Tibial nerve (tissue), 4 donors: ENCODE data around the gene GNAL. TPM values are rescaled to one million over a fixed set of nuclear protein-coding genes. Genes with fewer than 3 reads are reported as not detected.

Experiments used
- DNase-seq, 2 donors: peaks; one replicate each; pipeline ENCODE4 v3.0.0-alpha.2; 2019; ENCODE audit warnings: low spot score in 2 of 2
- H3K27ac ChIP-seq, 4 donors: fragments of 200-600 bp; sonication (generic) in 3 of 4; one replicate each; pipeline ENCODE4 v1.5.1; 2017 to 2019; ENCODE audit warnings: mild to moderate bottlenecking in 1 of 4
- H3K27me3 ChIP-seq, 2 donors: fragments of 200-600 bp; sonication (generic) in 1 of 2; one replicate each; pipeline versions ENCODE4 v1.5.1 to v1.6.0; 2017 to 2019
- H3K36me3 ChIP-seq, 3 donors: fragments of 200-600 bp; sonication (generic); one replicate each; pipeline ENCODE4 v1.5.1; 2018 to 2019
- H3K4me1 ChIP-seq, 4 donors: fragments of 200-600 bp; sonication (generic) in 3 of 4; one replicate each; pipeline ENCODE4 v1.5.1; 2017 to 2019
- H3K4me3 ChIP-seq, 4 donors: fragments of 200-600 bp; sonication (generic) in 3 of 4; one replicate each; pipeline ENCODE4 v1.5.1; 2017 to 2019; ENCODE audit warnings: mild to moderate bottlenecking in 1 of 4, moderate library complexity in 1 of 4
- H3K9me3 ChIP-seq, 4 donors: fragments of 200-600 bp; sonication (generic) in 3 of 4; one replicate each; pipeline ENCODE4 v1.5.1; 2017 to 2019
- EP300 ChIP-seq, 2 donors: sonication (generic); formaldehyde crosslinking; IDR thresholded peaks; one replicate each; pipeline ENCODE4 v1.6.1; 2017; ENCODE audit warnings: antibody characterized with exemption in 2 of 2, mild to moderate bottlenecking in 1 of 2
- POLR2A ChIP-seq, 2 donors: fragments of 450-650 bp; IDR thresholded peaks; one replicate each; pipeline ENCODE4 v1.6.1; 2017; ENCODE audit warnings: antibody characterized with exemption in 2 of 2, mild to moderate bottlenecking in 2 of 2, moderate library complexity in 2 of 2
- WGBS, 2 donors: methylation state at CpG; one replicate each; pipeline ENCODE4 v1.1.5; 2018; 5-methylcytosine and 5-hydroxymethylcytosine counted together
- total RNA-seq, 4 donors: library from RNA; depleted of rRNA; stranded (reverse); fragments of >200 nt; gene quantifications; one replicate each; pipeline ENCODE4 v1.1.0, GENCODE V29; 2016
- TF ChIP-seq, protein P1 (sequence below), 5 experiments: fragments of 200-600 bp in 3 of 5; fragments of 450-650 bp in 2 of 5; sonication (generic) in 3 of 5; IDR thresholded peaks; one replicate each; pipeline ENCODE4 v1.5.1; 2016 to 2019; ENCODE audit warnings: antibody characterized with exemption in 5 of 5, mild to moderate bottlenecking in 3 of 5, moderate library complexity in 2 of 5

Gene GNAL
- total RNA-seq, 4 donors from 2014 or later, result 11.3 to 17.3 (median 14.4) TPM

- TF ChIP-seq EP300 (IDR thresholded peaks at IDR 0.05) (no peak), POLR2A (IDR thresholded peaks at IDR 0.05) (no peak)
- TF ChIP-seq, protein P1, sequence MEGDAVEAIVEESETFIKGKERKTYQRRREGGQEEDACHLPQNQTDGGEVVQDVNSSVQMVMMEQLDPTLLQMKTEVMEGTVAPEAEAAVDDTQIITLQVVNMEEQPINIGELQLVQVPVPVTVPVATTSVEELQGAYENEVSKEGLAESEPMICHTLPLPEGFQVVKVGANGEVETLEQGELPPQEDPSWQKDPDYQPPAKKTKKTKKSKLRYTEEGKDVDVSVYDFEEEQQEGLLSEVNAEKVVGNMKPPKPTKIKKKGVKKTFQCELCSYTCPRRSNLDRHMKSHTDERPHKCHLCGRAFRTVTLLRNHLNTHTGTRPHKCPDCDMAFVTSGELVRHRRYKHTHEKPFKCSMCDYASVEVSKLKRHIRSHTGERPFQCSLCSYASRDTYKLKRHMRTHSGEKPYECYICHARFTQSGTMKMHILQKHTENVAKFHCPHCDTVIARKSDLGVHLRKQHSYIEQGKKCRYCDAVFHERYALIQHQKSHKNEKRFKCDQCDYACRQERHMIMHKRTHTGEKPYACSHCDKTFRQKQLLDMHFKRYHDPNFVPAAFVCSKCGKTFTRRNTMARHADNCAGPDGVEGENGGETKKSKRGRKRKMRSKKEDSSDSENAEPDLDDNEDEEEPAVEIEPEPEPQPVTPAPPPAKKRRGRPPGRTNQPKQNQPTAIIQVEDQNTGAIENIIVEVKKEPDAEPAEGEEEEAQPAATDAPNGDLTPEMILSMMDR (IDR thresholded peaks at IDR 0.05), result no peak
- Histone ChIP-seq H3K4me3 (no peak overlapping the region), H3K27me3 (no peaks in the 10 kb centered on the region), H3K9me3 (no peaks in the 10 kb centered on the region), H3K27ac (no peak overlapping the region), H3K36me3 (peaks cover 0 to 63% (median 0%) of the 10 kb centered on the region in 3 donors), H3K4me1 (peaks cover 0 to 5% (median 2%) of the 10 kb centered on the region in 4 donors)
- no peak for DNase-seq
- 81 to 85% methylated on average over 5 of the region's 5 CpGs for WGBS, 2 donors
Measured at GRCh38 chr18:11901826-11902438, 212.9 kb downstream of the GNAL start.

- Histone ChIP-seq H3K9me3 (no peaks in the 10 kb centered on the region), H3K27ac (no peak overlapping the region), H3K4me1 (peaks cover 4 to 11% (median 8%) of the 10 kb centered on the region in 4 donors), H3K27me3 (no peaks in the 10 kb centered on the region), H3K4me3 (no peak overlapping the region), H3K36me3 (peaks cover 0 to 63% (median 0%) of the 10 kb centered on the region in 3 donors)
- WGBS, 2 donors, result 58 to 59% methylated on average over 7 of the region's 7 CpGs
- TF ChIP-seq POLR2A (IDR thresholded peaks at IDR 0.05) (no peak), EP300 (IDR thresholded peaks at IDR 0.05) (no peak)
- TF ChIP-seq, protein P1 (IDR thresholded peaks at IDR 0.05), result no peak
- DNase-seq, result no peak
Measured at GRCh38 chr18:11902522-11903292, 213.6 kb downstream of the GNAL start.

- Histone ChIP-seq H3K27ac (no peak overlapping the region), H3K36me3 (peaks cover 0 to 44% (median 0%) of the 10 kb centered on the region in 3 donors), H3K27me3 (no peaks in the 10 kb centered on the region), H3K9me3 (no peaks in the 10 kb centered on the region), H3K4me3 (no peak overlapping the region), H3K4me1 (peaks cover 4 to 23% (median 13%) of the 10 kb centered on the region in 4 donors)
- DNase-seq, result no peak
- WGBS, 2 donors, result 62 to 66% methylated on average over 4 of the region's 4 CpGs
- TF ChIP-seq EP300 (IDR thresholded peaks at IDR 0.05) (no peak), POLR2A (IDR thresholded peaks at IDR 0.05) (no peak)
- TF ChIP-seq, protein P1 (IDR thresholded peaks at IDR 0.05), result no peak
Measured at GRCh38 chr18:11905613-11906012, 216.5 kb downstream of the GNAL start.

DNA sequence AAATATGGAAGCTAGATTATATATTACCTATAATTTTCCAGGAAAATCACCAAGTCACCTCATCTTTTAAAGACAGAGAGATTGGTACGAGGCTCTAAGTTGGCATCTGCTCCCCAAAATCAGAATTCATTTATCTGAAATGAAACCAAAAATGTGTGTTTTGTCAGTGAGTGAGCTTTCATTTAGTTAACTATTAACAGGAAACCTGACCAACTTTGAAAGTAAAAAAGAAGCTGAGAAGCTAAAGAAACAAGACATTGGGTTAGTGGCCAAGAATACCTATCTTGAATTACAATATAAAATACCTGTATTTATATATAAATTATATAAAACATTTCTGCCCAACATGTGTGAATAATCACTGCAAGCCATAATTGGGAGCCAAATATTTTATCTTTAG lies 217.1 kb downstream of the GNAL start:
- 86 to 95% methylated on average over 1 of the region's 1 CpG for WGBS, 2 donors
- no peaks in the 10 kb centered on the region for H3K9me3 ChIP-seq
- peaks cover 0 to 40% (median 0%) of the 10 kb centered on the region in 3 donors for H3K36me3 ChIP-seq
- H3K27ac ChIP-seq, result no peak overlapping the region
- peaks cover 4 to 23% (median 13%) of the 10 kb centered on the region in 4 donors for H3K4me1 ChIP-seq
- no peak overlapping the region for H3K4me3 ChIP-seq
- no peaks in the 10 kb centered on the region for H3K27me3 ChIP-seq
- DNase-seq, result no peak
- TF ChIP-seq, protein P1 (IDR thresholded peaks at IDR 0.05), result no peak
- TF ChIP-seq EP300 (IDR thresholded peaks at IDR 0.05), result no peak
- TF ChIP-seq POLR2A (IDR thresholded peaks at IDR 0.05), result no peak
